ENCODE data around the gene SGO2.

The SGO2 gene, protein sequence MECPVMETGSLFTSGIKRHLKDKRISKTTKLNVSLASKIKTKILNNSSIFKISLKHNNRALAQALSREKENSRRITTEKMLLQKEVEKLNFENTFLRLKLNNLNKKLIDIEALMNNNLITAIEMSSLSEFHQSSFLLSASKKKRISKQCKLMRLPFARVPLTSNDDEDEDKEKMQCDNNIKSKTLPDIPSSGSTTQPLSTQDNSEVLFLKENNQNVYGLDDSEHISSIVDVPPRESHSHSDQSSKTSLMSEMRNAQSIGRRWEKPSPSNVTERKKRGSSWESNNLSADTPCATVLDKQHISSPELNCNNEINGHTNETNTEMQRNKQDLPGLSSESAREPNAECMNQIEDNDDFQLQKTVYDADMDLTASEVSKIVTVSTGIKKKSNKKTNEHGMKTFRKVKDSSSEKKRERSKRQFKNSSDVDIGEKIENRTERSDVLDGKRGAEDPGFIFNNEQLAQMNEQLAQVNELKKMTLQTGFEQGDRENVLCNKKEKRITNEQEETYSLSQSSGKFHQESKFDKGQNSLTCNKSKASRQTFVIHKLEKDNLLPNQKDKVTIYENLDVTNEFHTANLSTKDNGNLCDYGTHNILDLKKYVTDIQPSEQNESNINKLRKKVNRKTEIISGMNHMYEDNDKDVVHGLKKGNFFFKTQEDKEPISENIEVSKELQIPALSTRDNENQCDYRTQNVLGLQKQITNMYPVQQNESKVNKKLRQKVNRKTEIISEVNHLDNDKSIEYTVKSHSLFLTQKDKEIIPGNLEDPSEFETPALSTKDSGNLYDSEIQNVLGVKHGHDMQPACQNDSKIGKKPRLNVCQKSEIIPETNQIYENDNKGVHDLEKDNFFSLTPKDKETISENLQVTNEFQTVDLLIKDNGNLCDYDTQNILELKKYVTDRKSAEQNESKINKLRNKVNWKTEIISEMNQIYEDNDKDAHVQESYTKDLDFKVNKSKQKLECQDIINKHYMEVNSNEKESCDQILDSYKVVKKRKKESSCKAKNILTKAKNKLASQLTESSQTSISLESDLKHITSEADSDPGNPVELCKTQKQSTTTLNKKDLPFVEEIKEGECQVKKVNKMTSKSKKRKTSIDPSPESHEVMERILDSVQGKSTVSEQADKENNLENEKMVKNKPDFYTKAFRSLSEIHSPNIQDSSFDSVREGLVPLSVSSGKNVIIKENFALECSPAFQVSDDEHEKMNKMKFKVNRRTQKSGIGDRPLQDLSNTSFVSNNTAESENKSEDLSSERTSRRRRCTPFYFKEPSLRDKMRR

DNA sequence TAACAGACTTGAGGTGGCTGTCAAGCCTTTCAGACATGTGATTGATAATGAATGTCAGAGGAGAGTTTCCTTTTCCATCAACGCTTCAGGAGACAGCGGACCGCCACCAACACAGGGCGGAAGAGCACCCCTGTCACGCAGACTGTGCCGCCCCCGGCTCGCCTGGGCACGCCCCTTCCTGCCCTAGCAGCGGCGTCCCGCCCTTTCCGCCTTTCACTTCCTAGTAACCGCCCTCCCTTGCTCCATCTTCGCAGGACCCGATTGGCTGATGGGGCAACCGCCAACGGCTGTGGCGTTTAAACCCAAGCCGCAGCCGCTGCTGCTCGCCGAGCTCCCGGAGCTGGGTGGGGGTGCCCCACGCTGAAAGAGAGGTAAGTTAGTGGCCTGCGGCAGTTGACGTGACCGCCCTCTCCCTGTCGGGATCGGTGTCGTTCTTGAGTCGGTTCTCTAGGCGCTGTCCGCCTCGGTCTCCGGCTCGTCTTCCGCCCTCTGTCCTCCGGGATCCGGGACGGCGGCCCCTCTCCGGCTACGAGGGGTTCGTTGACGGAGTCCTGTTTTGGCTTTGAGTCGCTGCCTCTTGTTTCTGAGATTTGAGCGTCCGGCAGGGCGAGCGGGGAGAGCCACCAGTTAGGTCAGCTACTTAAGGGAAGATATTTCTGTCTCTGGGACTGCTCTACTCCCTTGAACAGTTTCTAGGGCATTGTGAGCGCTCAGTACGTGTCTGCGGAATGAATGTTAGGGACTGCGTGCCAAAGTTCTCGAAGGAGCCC is at the start of gene SGO2:
Gene SGO2, plus strand, starts transcription at position 326 of the 770 bp plus-strand sequence. CDS start 6,769 bp downstream, outside the sequence.
- TF ChIP-seq, protein P1, sequence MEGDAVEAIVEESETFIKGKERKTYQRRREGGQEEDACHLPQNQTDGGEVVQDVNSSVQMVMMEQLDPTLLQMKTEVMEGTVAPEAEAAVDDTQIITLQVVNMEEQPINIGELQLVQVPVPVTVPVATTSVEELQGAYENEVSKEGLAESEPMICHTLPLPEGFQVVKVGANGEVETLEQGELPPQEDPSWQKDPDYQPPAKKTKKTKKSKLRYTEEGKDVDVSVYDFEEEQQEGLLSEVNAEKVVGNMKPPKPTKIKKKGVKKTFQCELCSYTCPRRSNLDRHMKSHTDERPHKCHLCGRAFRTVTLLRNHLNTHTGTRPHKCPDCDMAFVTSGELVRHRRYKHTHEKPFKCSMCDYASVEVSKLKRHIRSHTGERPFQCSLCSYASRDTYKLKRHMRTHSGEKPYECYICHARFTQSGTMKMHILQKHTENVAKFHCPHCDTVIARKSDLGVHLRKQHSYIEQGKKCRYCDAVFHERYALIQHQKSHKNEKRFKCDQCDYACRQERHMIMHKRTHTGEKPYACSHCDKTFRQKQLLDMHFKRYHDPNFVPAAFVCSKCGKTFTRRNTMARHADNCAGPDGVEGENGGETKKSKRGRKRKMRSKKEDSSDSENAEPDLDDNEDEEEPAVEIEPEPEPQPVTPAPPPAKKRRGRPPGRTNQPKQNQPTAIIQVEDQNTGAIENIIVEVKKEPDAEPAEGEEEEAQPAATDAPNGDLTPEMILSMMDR (conservative IDR thresholded peaks at IDR 0.05; ENCODE audit: control insufficient read depth, insufficient read depth, low read depth, low read length) = no peak
- DNase-seq (ENCODE audit: low read depth) = peak; percentile 91
- peak within 1 kb of the TSS; percentile 85 for H3K4me3 ChIP-seq (ENCODE audit: control insufficient read depth, low read depth, low read length)

DNA sequence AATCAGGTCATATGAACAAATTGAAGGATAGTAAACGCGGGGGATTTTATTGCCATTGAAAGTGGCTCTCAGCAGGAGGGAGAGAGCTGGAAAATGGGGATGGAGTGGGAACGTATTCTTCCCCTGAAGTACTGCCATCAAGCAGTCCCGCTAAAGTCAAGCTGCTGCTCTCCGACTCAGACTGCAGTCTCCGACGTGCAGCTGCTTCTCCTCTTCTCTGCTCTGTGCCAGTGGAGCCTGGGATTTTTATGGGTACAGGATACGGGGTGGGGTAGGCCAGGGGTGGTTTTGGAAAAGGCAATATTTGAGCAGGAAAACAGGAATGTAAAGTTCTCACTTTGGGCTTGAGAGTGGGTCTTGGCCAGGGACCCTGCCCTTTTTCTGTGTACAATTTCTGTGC is 49.2 kb upstream of the SGO2 start:
- no peak for DNase-seq (ENCODE audit: low read depth)
- TF ChIP-seq, protein P1 (conservative IDR thresholded peaks at IDR 0.05; ENCODE audit: control insufficient read depth, insufficient read depth, low read depth, low read length) = no peak

DNA sequence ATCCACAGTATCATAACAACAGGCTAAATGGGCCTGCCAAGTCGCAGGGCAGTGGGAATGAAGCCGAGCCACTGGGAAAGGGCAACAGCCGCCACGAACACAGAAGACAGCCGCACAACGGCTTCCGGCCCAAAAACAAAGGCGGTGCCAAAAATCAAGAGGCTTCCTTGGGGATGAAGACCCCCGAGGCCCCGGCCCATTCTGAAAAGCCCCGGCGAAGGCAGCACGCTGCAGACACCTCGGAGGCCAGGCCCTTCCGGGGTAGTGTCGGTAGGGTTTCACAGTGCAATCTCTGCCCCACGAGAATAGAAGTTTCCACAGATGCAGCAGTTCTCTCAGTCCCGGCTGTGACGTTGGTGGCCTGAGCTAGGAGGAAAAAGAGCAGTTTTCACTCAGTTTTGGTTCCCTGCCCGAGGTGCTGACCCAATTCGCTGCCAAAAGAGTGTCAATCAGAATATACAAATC is 48.3 kb upstream of the SGO2 start:
- TF ChIP-seq, protein P1 (conservative IDR thresholded peaks at IDR 0.05; ENCODE audit: control insufficient read depth, insufficient read depth, low read depth, low read length) = no peak
- peak; percentile 43 for DNase-seq (ENCODE audit: low read depth)
- H3K4me3 ChIP-seq (ENCODE audit: control insufficient read depth, low read depth, low read length) = no peak overlapping the region

More for the DNA sequence above, 49.2 kb upstream of the SGO2 start:
- H3K4me3 ChIP-seq (ENCODE audit: control insufficient read depth, low read depth, low read length) = no peak overlapping the region

DNA sequence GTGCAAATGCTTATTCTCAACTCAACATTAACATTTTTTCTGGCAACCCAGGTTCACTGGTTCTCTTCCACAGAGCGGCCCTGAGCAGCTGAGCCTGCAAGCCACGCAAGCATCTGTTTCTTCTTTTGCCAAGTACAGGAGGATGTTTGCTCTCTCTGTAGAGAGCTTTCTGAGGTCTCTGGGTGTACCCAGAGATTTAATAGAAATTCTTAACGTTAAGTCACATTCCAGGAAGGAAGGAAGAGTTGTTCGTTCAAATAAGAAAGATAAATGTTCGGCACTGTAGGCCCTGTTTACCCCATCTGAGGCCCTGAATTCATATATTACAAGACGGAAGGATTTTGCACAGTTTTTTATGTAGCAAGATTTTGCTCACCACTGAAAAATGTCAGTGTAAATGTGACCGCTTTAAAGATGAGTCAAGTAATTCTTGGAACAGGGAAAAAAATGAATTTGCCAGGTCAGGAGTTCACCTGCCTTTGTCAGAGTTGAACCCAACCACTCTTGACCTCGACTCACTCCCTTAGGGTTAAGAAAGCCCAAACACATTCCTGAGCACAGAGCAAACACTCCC is 46.2 kb upstream of the SGO2 start:
- TF ChIP-seq, protein P1 (conservative IDR thresholded peaks at IDR 0.05; ENCODE audit: control insufficient read depth, insufficient read depth, low read depth, low read length) = no peak
- no peak overlapping the region for H3K4me3 ChIP-seq (ENCODE audit: control insufficient read depth, low read depth, low read length)
- DNase-seq (ENCODE audit: low read depth) = peak; percentile 87

DNA sequence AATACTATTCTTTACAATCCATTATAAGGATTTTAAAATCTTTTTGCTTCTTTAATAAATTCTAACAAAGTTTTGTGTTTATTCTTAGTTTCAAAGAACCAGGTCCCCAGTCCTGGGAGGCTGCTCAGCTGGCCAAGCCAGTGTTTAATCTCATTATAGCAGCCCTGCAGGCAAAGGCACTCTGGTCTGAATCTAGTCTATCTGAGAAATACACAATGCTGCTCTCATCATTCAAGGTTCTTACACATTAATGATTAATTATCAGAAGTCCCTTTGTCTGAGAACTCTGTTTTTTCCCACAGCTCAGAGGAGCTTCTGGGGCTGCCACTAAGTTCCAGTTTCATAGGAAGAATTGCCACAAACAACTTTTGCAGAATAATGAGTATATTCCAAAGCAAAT is 43.8 kb upstream of the SGO2 start:
- DNase-seq (ENCODE audit: low read depth) = no peak

More for the DNA sequence above, 43.8 kb upstream of the SGO2 start:
- no peak overlapping the region for H3K4me3 ChIP-seq (ENCODE audit: control insufficient read depth, low read depth, low read length)
- TF ChIP-seq, protein P1 (conservative IDR thresholded peaks at IDR 0.05; ENCODE audit: control insufficient read depth, insufficient read depth, low read depth, low read length) = no peak
